ENCODE data around the gene SMAD4.

Gene SMAD4

DNA sequence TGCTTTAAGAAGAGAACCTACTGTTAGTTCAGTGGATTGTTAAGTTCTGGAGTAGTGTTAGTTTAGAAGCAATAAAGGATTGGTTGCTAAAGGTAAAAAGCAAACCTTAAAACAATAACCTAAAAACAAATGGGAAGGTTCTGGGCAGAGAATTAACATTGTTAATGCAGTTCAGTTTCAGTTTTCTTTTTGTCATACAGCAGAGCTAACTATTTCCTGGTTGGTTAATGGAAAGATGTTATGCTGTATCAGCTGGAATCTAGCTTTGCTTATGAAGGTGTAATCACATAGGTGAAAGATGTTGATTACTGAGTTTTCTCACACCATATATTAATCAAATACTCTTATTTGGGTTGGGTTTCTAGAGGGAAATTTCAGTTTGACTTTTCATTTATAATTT lies 23.8 kb downstream of the SMAD4 start:
- TF ChIP-seq ZNF274 (IDR thresholded peaks at IDR 0.05; ENCODE audit: low read depth, low read length) (no peak), SUZ12 (IDR thresholded peaks at IDR 0.05; ENCODE audit: extremely low read depth, insufficient read depth, insufficient read length) (no peak), YY1 (IDR thresholded peaks at IDR 0.05; ENCODE audit: insufficient read depth, insufficient read length) (no peak)
- no peak overlapping the region for H3K9ac ChIP-seq (ENCODE audit: insufficient read length, low read depth)
- no peak overlapping the region for H3K4me3 ChIP-seq (ENCODE audit: insufficient read length, low read depth)
- no peaks in the 10 kb centered on the region for H3K27me3 ChIP-seq (ENCODE audit: insufficient read depth, insufficient read length)
- DNase-seq (ENCODE audit: low read depth, low spot score), result no peak
- peaks cover 58% of the 10 kb centered on the region for H3K36me3 ChIP-seq (ENCODE audit: insufficient read depth, insufficient read length, low read length)
- H3K4me1 ChIP-seq (ENCODE audit: insufficient read depth, insufficient read length), result no peaks in the 10 kb centered on the region
- H3K9me3 ChIP-seq (ENCODE audit: insufficient read depth, low read length), result no peaks in the 10 kb centered on the region

DNA sequence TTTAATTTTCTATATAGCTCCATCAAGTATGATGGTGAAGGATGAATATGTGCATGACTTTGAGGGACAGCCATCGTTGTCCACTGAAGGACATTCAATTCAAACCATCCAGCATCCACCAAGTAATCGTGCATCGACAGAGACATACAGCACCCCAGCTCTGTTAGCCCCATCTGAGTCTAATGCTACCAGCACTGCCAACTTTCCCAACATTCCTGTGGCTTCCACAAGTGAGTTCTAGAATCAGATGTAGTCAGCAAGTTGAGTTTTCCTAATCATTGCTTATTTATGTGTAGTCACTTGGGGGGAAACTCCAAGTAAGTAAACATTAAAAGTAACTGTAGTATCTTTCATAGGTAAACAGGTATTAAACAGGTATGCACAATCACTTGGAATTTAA lies 24.8 kb downstream of the SMAD4 start:
- H3K27me3 ChIP-seq (ENCODE audit: insufficient read depth, insufficient read length), result no peaks in the 10 kb centered on the region
- no peak for DNase-seq (ENCODE audit: low read depth, low spot score)
- H3K9me3 ChIP-seq (ENCODE audit: insufficient read depth, low read length), result no peaks in the 10 kb centered on the region
- no peak for TF ChIP-seq ZNF274 (IDR thresholded peaks at IDR 0.05; ENCODE audit: low read depth, low read length)
- TF ChIP-seq SUZ12 (IDR thresholded peaks at IDR 0.05; ENCODE audit: extremely low read depth, insufficient read depth, insufficient read length), result no peak
- no peak for TF ChIP-seq YY1 (IDR thresholded peaks at IDR 0.05; ENCODE audit: insufficient read depth, insufficient read length)
- no peak overlapping the region for H3K4me3 ChIP-seq (ENCODE audit: insufficient read length, low read depth)
- H3K36me3 ChIP-seq (ENCODE audit: insufficient read depth, insufficient read length, low read length), result peaks cover 64% of the 10 kb centered on the region
- H3K4me1 ChIP-seq (ENCODE audit: insufficient read depth, insufficient read length), result no peaks in the 10 kb centered on the region
- H3K9ac ChIP-seq (ENCODE audit: insufficient read length, low read depth), result no peak overlapping the region

DNA sequence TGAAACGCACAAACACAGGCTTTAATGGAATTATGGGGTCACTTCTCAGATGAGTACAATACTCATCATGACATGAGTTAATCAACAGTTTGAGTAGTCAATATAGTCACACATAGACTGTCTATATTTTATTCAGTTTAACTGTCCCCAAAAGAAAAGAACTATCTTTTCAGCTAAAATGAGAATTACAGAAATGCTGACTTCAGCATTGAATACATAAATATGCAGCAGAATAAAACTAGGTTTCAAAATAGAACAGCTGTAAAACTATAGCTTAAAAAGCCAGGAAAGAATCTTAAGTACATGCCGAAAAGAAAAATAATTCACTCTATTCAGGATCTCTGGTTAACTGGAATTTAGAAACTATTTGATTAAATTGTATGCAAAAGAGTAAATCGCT lies 30.0 kb downstream of the SMAD4 start:
- no peak for DNase-seq (ENCODE audit: low read depth, low spot score)
- peaks cover 57% of the 10 kb centered on the region for H3K36me3 ChIP-seq (ENCODE audit: insufficient read depth, insufficient read length, low read length)
- no peaks in the 10 kb centered on the region for H3K4me1 ChIP-seq (ENCODE audit: insufficient read depth, insufficient read length)
- H3K9me3 ChIP-seq (ENCODE audit: insufficient read depth, low read length), result no peaks in the 10 kb centered on the region
- H3K27me3 ChIP-seq (ENCODE audit: insufficient read depth, insufficient read length), result no peaks in the 10 kb centered on the region
- H3K4me3 ChIP-seq (ENCODE audit: insufficient read length, low read depth), result no peak overlapping the region
- no peak overlapping the region for H3K9ac ChIP-seq (ENCODE audit: insufficient read length, low read depth)
- TF ChIP-seq YY1 (IDR thresholded peaks at IDR 0.05; ENCODE audit: insufficient read depth, insufficient read length), result no peak
- TF ChIP-seq ZNF274 (IDR thresholded peaks at IDR 0.05; ENCODE audit: low read depth, low read length), result no peak
- TF ChIP-seq SUZ12 (IDR thresholded peaks at IDR 0.05; ENCODE audit: extremely low read depth, insufficient read depth, insufficient read length), result no peak

DNA sequence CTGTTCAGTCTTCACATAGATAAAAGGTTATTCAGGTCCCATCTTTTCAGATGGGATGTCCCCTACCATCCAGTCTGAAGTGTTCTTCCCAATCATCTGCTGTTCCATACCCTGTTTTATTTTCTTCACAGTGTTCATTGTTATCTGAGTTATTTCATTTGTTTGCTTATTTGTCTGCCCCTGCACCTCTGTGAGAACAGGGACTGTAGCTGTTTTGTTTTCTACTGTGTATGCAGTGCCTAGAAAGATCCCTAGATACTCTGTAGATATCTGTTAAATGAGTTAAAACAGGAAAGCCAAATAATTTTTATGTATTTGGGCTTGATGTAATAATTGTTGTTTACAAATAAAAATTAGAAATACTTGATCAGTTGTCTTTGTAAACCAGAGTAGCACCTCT lies 34.2 kb downstream of the SMAD4 start:
- Histone ChIP-seq H3K4me3 (ENCODE audit: insufficient read length, low read depth) (no peak overlapping the region), H3K9me3 (ENCODE audit: insufficient read depth, low read length) (no peaks in the 10 kb centered on the region), H3K27me3 (ENCODE audit: insufficient read depth, insufficient read length) (no peaks in the 10 kb centered on the region), H3K36me3 (ENCODE audit: insufficient read depth, insufficient read length, low read length) (peaks cover 44% of the 10 kb centered on the region), H3K9ac (ENCODE audit: insufficient read length, low read depth) (no peak overlapping the region), H3K4me1 (ENCODE audit: insufficient read depth, insufficient read length) (no peaks in the 10 kb centered on the region)
- no peak for TF ChIP-seq YY1 (IDR thresholded peaks at IDR 0.05; ENCODE audit: insufficient read depth, insufficient read length)
- TF ChIP-seq SUZ12 (IDR thresholded peaks at IDR 0.05; ENCODE audit: extremely low read depth, insufficient read depth, insufficient read length), result no peak
- TF ChIP-seq ZNF274 (IDR thresholded peaks at IDR 0.05; ENCODE audit: low read depth, low read length), result no peak
- DNase-seq (ENCODE audit: low read depth, low spot score), result no peak

DNA sequence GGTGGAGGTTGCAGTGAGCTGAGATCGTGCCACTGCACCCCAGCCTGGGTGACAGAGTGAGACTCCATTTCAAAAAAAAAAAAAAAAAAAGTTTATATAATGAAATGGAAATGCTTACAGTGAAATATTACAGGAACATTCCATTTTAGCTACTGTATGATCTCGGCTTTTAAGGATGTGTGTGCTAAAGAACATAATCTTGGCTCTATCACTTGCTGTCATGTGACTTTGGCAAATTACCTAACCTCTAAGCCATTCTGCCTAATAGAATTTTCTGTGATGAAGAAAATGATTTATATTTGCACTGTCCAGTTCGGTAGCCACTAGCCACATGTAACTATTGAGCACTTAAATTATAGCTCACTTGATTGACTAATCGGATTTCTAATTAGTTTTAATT lies 36.3 kb downstream of the SMAD4 start:
- TF ChIP-seq SUZ12 (IDR thresholded peaks at IDR 0.05; ENCODE audit: extremely low read depth, insufficient read depth, insufficient read length) (no peak), YY1 (IDR thresholded peaks at IDR 0.05; ENCODE audit: insufficient read depth, insufficient read length) (no peak), ZNF274 (IDR thresholded peaks at IDR 0.05; ENCODE audit: low read depth, low read length) (no peak)
- Histone ChIP-seq H3K27me3 (ENCODE audit: insufficient read depth, insufficient read length) (no peaks in the 10 kb centered on the region), H3K9me3 (ENCODE audit: insufficient read depth, low read length) (no peaks in the 10 kb centered on the region), H3K9ac (ENCODE audit: insufficient read length, low read depth) (no peak overlapping the region), H3K36me3 (ENCODE audit: insufficient read depth, insufficient read length, low read length) (peaks cover 39% of the 10 kb centered on the region), H3K4me1 (ENCODE audit: insufficient read depth, insufficient read length) (no peaks in the 10 kb centered on the region), H3K4me3 (ENCODE audit: insufficient read length, low read depth) (no peak overlapping the region)
- DNase-seq (ENCODE audit: low read depth, low spot score), result no peak

DNA sequence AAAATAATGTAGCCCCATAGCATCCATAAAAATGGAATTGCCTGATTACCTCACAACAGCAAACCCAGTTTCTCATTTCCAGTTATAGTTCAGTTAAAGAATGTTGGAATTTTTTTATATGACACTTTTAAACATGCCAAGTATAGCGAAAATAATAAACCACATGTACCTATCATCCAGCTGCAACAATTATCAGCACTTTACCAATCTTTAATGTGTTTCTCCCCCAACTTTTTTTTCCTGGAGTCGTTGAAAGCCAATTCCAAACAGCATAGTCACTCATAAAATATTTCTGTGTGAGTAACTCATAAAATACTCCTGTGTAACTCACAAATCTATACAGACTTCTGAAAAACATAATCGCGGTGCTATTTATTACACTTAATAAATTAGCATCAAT lies 38.1 kb downstream of the SMAD4 start:
- H3K9ac ChIP-seq (ENCODE audit: insufficient read length, low read depth), result no peak overlapping the region
- TF ChIP-seq ZNF274 (IDR thresholded peaks at IDR 0.05; ENCODE audit: low read depth, low read length) (no peak), YY1 (IDR thresholded peaks at IDR 0.05; ENCODE audit: insufficient read depth, insufficient read length) (no peak), SUZ12 (IDR thresholded peaks at IDR 0.05; ENCODE audit: extremely low read depth, insufficient read depth, insufficient read length) (no peak)
- no peaks in the 10 kb centered on the region for H3K9me3 ChIP-seq (ENCODE audit: insufficient read depth, low read length)
- H3K4me3 ChIP-seq (ENCODE audit: insufficient read length, low read depth), result no peak overlapping the region
- DNase-seq (ENCODE audit: low read depth, low spot score), result no peak
- H3K36me3 ChIP-seq (ENCODE audit: insufficient read depth, insufficient read length, low read length), result peaks cover 45% of the 10 kb centered on the region
- no peaks in the 10 kb centered on the region for H3K27me3 ChIP-seq (ENCODE audit: insufficient read depth, insufficient read length)
- no peaks in the 10 kb centered on the region for H3K4me1 ChIP-seq (ENCODE audit: insufficient read depth, insufficient read length)

DNA sequence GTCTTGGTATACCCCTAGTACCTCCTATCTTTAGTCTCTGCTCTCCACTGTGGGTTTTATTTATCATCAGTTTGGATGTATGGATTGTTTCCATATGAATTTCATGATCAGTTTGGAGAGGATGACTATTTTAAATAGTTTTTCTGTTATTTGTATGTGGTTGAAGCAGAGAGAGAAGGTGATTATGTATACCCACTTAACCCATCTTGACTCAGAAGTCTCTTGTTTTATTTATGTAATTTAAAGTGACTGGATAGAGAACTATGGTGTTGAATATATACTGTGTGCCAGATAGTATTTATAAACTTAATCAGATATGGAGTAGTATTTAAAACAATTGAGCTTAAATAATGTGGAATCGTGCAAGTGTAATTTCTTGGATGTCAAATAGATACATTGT lies 39.9 kb downstream of the SMAD4 start:
- Histone ChIP-seq H3K27me3 (ENCODE audit: insufficient read depth, insufficient read length) (no peaks in the 10 kb centered on the region), H3K36me3 (ENCODE audit: insufficient read depth, insufficient read length, low read length) (peaks cover 48% of the 10 kb centered on the region)

More for the DNA sequence above, 39.9 kb downstream of the SMAD4 start:
- Histone ChIP-seq H3K4me3 (ENCODE audit: insufficient read length, low read depth) (no peak overlapping the region), H3K9me3 (ENCODE audit: insufficient read depth, low read length) (no peaks in the 10 kb centered on the region), H3K4me1 (ENCODE audit: insufficient read depth, insufficient read length) (no peaks in the 10 kb centered on the region), H3K9ac (ENCODE audit: insufficient read length, low read depth) (no peak overlapping the region)
- no peak for TF ChIP-seq ZNF274 (IDR thresholded peaks at IDR 0.05; ENCODE audit: low read depth, low read length)
- no peak for TF ChIP-seq YY1 (IDR thresholded peaks at IDR 0.05; ENCODE audit: insufficient read depth, insufficient read length)
- TF ChIP-seq SUZ12 (IDR thresholded peaks at IDR 0.05; ENCODE audit: extremely low read depth, insufficient read depth, insufficient read length), result no peak
- DNase-seq (ENCODE audit: low read depth, low spot score), result no peak
